Loucy (cell line): ENCODE data around the gene DENND10.
"Not testable (repeated sequence)": the region's sequence is repeated elsewhere in the genome, so short reads cannot be mapped to it uniquely, and the experiment has no call there.

Source experiments
- H2AFZ ChIP-seq: fragments of 200-600 bp; sonication (generic); 2 replicates; pipeline ENCODE4 v1.6.0; 2016; ENCODE audit warnings: antibody characterized with exemption, mild to moderate bottlenecking, low read length, moderate library complexity
- H3F3A ChIP-seq: fragments of 200-600 bp; 2 replicates; pipeline ENCODE4 v1.6.0; 2016; ENCODE audit warnings: antibody characterized with exemption, low read depth, mild to moderate bottlenecking
- H3K27me3 ChIP-seq: fragments of 200-600 bp; sonication (generic); 2 replicates; pipeline ENCODE4 v1.6.1; 2014; ENCODE audit warnings: low read length, mild to moderate bottlenecking; ENCODE audit not compliant: insufficient read depth, poor library complexity, severe bottlenecking
- H3K36me3 ChIP-seq: fragments of 200-600 bp; sonication (generic); 2 replicates; pipeline ENCODE4 v1.6.1; 2016; ENCODE audit warnings: low read length; ENCODE audit not compliant: insufficient read depth
- H3K4me1 ChIP-seq: fragments of 200-600 bp; sonication (generic); 2 replicates; pipeline ENCODE4 v1.5.1; 2014; ENCODE audit warnings: low read length, mild to moderate bottlenecking; ENCODE audit not compliant: insufficient read depth, poor library complexity, severe bottlenecking
- H3K4me2 ChIP-seq: fragments of 200-600 bp; sonication (generic); 2 replicates; pipeline ENCODE4 v1.6.0; 2014; ENCODE audit warnings: antibody characterized with exemption, low read length, low read depth, mild to moderate bottlenecking; ENCODE audit not compliant: poor library complexity, severe bottlenecking
- H3K4me3 ChIP-seq: fragments of 200-600 bp; sonication (generic); 2 replicates; pipeline ENCODE4 v1.5.1; 2014; ENCODE audit warnings: low read length, mild to moderate bottlenecking, mixed read lengths; ENCODE audit not compliant: poor library complexity, severe bottlenecking
- H3K79me2 ChIP-seq: fragments of 200-600 bp; sonication (generic); 2 replicates; pipeline ENCODE4 v1.6.1; 2014; ENCODE audit warnings: low read length; ENCODE audit not compliant: insufficient read depth
- H3K9ac ChIP-seq: fragments of 200-600 bp; sonication (generic); 2 replicates; pipeline ENCODE4 v1.6.0; 2014; ENCODE audit warnings: mild to moderate bottlenecking, low read depth, low read length, moderate library complexity; ENCODE audit not compliant: poor library complexity, severe bottlenecking
- H3K9me2 ChIP-seq: fragments of 200-600 bp; sonication (generic); replicated peaks from 2 replicates; pipeline ENCODE4 v1.6.1; 2016; ENCODE audit warnings: low read depth, low read length, mixed read lengths
- H3K9me3 ChIP-seq: fragments of 200-600 bp; sonication (generic); 2 replicates; pipeline ENCODE4 v1.6.1; 2014; ENCODE audit warnings: mild to moderate bottlenecking, antibody characterized with exemption, low read length, low read depth; ENCODE audit not compliant: insufficient read depth
- H4K20me1 ChIP-seq: fragments of 200-600 bp; sonication (generic); 2 replicates; pipeline ENCODE4 v1.6.0; 2014; ENCODE audit warnings: antibody characterized with exemption, low read length, mild to moderate bottlenecking; ENCODE audit not compliant: insufficient read depth, poor library complexity, severe bottlenecking
- CTCF ChIP-seq: fragments of 200-600 bp; sonication (generic); conservative IDR thresholded peaks from 2 replicates; pipeline ENCODE4 v1.5.1; 2014; ENCODE audit warnings: mild to moderate bottlenecking, antibody characterized with exemption, low read length
- EZH2phosphoT487 ChIP-seq: fragments of 200-600 bp; IDR thresholded peaks from 2 replicates; pipeline ENCODE4 v1.6.1; 2018; ENCODE audit warnings: antibody characterized with exemption, mild to moderate bottlenecking, moderate library complexity, borderline replicate concordance

The DENND10 gene

GRCh38 chr10:119104654-119105015, 722 bp downstream of the DENND10 start:
- H3K4me2 ChIP-seq: peak overlapping the region; percentile 84
- peak overlapping the region; percentile 63 for H2AFZ ChIP-seq
- H4K20me1 ChIP-seq: peaks cover 5% of the 10 kb centered on the region
- no peaks in the 10 kb centered on the region for H3K36me3 ChIP-seq
- peaks cover 18% of the 10 kb centered on the region for H3K79me2 ChIP-seq
- peak overlapping the region; percentile 74 for H3K9ac ChIP-seq
- H3K4me3 ChIP-seq: peak overlapping the region; percentile 94
- no peaks in the 10 kb centered on the region for H3K9me3 ChIP-seq
- TF ChIP-seq EZH2phosphoT487: no peak
- no peak for TF ChIP-seq CTCF
- H3K4me1 ChIP-seq: peaks cover 13% of the 10 kb centered on the region
- H3F3A ChIP-seq: peaks cover 8% of the 10 kb centered on the region; the same call in 1 of the 2 replicates
- H3K27me3 ChIP-seq: no peaks in the 10 kb centered on the region
- H3K9me2 ChIP-seq: no peaks in the 10 kb centered on the region

- peaks cover 18% of the 10 kb centered on the region for H3K79me2 ChIP-seq
- H2AFZ ChIP-seq: no peak overlapping the region
- H3K27me3 ChIP-seq: no peaks in the 10 kb centered on the region
- H3K9me3 ChIP-seq: no peaks in the 10 kb centered on the region
- H3K4me2 ChIP-seq: peak overlapping the region; percentile 84
- H3K36me3 ChIP-seq: no peaks in the 10 kb centered on the region
- H3K4me3 ChIP-seq: peak overlapping the region; percentile 94
- peaks cover 8% of the 10 kb centered on the region; the same call in 1 of the 2 replicates for H3F3A ChIP-seq
- TF ChIP-seq EZH2phosphoT487: no peak
- no peak for TF ChIP-seq CTCF
- H3K9me2 ChIP-seq: no peaks in the 10 kb centered on the region
- peaks cover 13% of the 10 kb centered on the region for H3K4me1 ChIP-seq
- H3K9ac ChIP-seq: peak overlapping the region; percentile 74
- peaks cover 5% of the 10 kb centered on the region for H4K20me1 ChIP-seq
Observed at GRCh38 chr10:119105155-119105554, 1.2 kb downstream of the DENND10 start.

- H3K36me3 ChIP-seq, H3K9ac ChIP-seq, H3K9me3 ChIP-seq, H3K9me2 ChIP-seq, H3K27me3 ChIP-seq, H3F3A ChIP-seq, H4K20me1 ChIP-seq, H2AFZ ChIP-seq: not testable (repeated sequence)
- peaks cover 18% of the 10 kb centered on the region for H3K79me2 ChIP-seq
- H3K4me2 ChIP-seq: peak overlapping the region; percentile 84
- peaks cover 13% of the 10 kb centered on the region for H3K4me1 ChIP-seq
- peak overlapping the region; percentile 94 for H3K4me3 ChIP-seq
Observed at GRCh38 chr10:119105899-119106298, 2.0 kb downstream of the DENND10 start.

- H3F3A ChIP-seq, H3K4me3 ChIP-seq, H4K20me1 ChIP-seq, H3K9ac ChIP-seq, H3K36me3 ChIP-seq, H3K9me2 ChIP-seq, H3K27me3 ChIP-seq, H2AFZ ChIP-seq, H3K9me3 ChIP-seq, H3K4me2 ChIP-seq: not testable (repeated sequence)
- Histone ChIP-seq H3K79me2 (peaks cover 18% of the 10 kb centered on the region), H3K4me1 (peaks cover 13% of the 10 kb centered on the region)
Observed at GRCh38 chr10:119107106-119107505, 3.2 kb downstream of the DENND10 start.

GRCh38 chr10:119107771-119108170, 3.9 kb downstream of the DENND10 start:
- H2AFZ ChIP-seq, H3K9ac ChIP-seq, H3F3A ChIP-seq, H3K4me2 ChIP-seq, H3K9me2 ChIP-seq, H3K9me3 ChIP-seq, H3K36me3 ChIP-seq, H3K4me3 ChIP-seq, H3K27me3 ChIP-seq, H4K20me1 ChIP-seq: not testable (repeated sequence)
- Histone ChIP-seq H3K79me2 (peaks cover 18% of the 10 kb centered on the region), H3K4me1 (peaks cover 13% of the 10 kb centered on the region)
